ENCODE results near the gene FCER1A. TPM values are rescaled to one million over a fixed set of nuclear protein-coding genes. Genes with fewer than 3 reads are reported as not detected.
"Not testable (repeated sequence)": the region's sequence is repeated elsewhere in the genome, so short reads cannot be mapped to it uniquely, and the experiment has no call there.

Gene FCER1A
- total RNA-seq, 1 donor from 2014 or later = not detected

DNA sequence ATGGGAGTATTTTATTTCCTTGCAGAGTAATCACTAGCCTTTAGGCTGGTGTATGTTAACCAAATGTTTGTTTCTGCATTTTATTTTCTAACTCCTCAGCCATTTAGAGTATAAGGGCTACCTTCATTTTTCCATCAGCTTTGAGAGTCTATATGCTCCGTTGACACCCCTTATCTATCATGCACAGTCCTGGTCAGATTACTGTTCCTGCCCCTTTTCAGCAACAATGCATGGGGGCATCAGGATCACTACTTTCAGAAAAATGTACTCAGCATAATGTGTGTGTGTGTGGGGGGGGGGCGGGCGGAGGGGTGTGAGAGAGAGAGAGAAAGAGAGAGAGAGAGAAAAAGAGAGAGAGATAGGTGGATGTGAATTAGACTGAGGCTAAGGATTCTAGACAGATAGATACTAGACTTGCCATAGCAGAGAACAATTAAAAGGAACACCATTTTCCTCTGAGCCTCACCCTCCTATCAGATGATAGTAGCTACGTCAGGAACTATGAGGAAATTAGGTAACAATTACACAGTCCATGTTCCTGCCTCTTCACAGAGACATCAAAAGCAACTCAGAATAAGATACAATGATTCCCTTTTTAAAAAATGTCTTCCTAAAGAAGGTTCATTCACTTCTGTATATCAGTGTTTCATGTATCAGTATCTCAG, 40.8 kb downstream of the FCER1A start:
- Mint-ChIP-seq H3K4me3 (no peak overlapping the region), H3K27ac (ENCODE audit: unreplicated experiment) (no peak overlapping the region), H3K9me3 (peaks cover 14% of the 10 kb centered on the region), H3K4me1 (no peaks in the 10 kb centered on the region), H3K36me3 (ENCODE audit: low read depth) (no peaks in the 10 kb centered on the region), H3K27me3 (ENCODE audit: low read depth) (no peaks in the 10 kb centered on the region)
- TF ChIP-seq CTCF (conservative IDR thresholded peaks at IDR 0.05) = no peak
- DNase-seq (ENCODE audit: low read depth, low spot score) = no peak

DNA sequence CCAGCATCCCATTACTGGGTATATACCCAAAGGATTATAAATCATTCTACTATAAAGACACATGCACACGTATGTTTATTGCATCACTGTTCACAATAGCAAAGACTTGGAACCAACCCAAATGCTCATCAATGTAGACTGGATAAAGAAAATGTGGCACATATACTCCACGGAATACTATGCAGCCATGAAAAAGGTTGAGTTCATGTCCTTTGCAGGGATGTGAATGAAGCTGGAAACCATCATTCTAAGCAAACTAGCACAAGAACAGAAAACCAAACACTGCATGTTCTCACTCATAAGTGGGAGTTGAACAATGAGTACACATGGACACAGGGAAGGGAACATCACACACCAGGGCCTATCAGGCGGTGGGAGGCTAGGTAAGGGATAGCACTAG, 47.2 kb downstream of the FCER1A start:
- H3K27me3 Mint-ChIP-seq (ENCODE audit: low read depth); H3K4me1 Mint-ChIP-seq; H3K36me3 Mint-ChIP-seq (ENCODE audit: low read depth); H3K4me3 Mint-ChIP-seq; H3K27ac Mint-ChIP-seq (ENCODE audit: unreplicated experiment); DNase-seq (ENCODE audit: low read depth, low spot score): not testable (repeated sequence)
- H3K9me3 Mint-ChIP-seq = peaks cover 21% of the 10 kb centered on the region

GRCh38 chr1:159352436-159352835, 50.3 kb downstream of the FCER1A start:
- H3K4me3 Mint-ChIP-seq = no peak overlapping the region
- no peaks in the 10 kb centered on the region for H3K4me1 Mint-ChIP-seq
- TF ChIP-seq CTCF (conservative IDR thresholded peaks at IDR 0.05) = no peak
- no peak overlapping the region for H3K27ac Mint-ChIP-seq (ENCODE audit: unreplicated experiment)
- no peak for DNase-seq (ENCODE audit: low read depth, low spot score)
- H3K9me3 Mint-ChIP-seq = peaks cover 30% of the 10 kb centered on the region
- H3K27me3 Mint-ChIP-seq (ENCODE audit: low read depth) = no peaks in the 10 kb centered on the region
- H3K36me3 Mint-ChIP-seq (ENCODE audit: low read depth) = peaks cover 3% of the 10 kb centered on the region

Other genes with a start within 250 kb of the FCER1A start
- gene AIM2, start 225.6 kb upstream of the FCER1A start, total RNA-seq = 3.9 and 5.7 TPM in 2 replicates
- gene CADM3, start 130.7 kb upstream of the FCER1A start, total RNA-seq = 10.0 and 10.4 TPM in 2 replicates
- 0.98 and 1.1 TPM in 2 replicates for gene ACKR1, start 97.5 kb upstream of the FCER1A start, total RNA-seq
- gene OR10J4, start 129.9 kb downstream of the FCER1A start, total RNA-seq = not detected in 2 replicates
- not detected in 2 replicates for gene OR10J1, start 137.4 kb downstream of the FCER1A start, total RNA-seq
- gene OR10J5, start 233.7 kb downstream of the FCER1A start, total RNA-seq = not detected in 2 replicates